LNCAP (cell line): Measurements from ENCODE around the gene SUSD1.

Experiments
- TF ChIP-seq, protein P1 (sequence below): fragments of 450-650 bp; IDR thresholded peaks from 2 replicates; pipeline ENCODE4 v1.5.1; 2017; ENCODE audit warnings: mild to moderate bottlenecking

SUSD1 gene

DNA sequence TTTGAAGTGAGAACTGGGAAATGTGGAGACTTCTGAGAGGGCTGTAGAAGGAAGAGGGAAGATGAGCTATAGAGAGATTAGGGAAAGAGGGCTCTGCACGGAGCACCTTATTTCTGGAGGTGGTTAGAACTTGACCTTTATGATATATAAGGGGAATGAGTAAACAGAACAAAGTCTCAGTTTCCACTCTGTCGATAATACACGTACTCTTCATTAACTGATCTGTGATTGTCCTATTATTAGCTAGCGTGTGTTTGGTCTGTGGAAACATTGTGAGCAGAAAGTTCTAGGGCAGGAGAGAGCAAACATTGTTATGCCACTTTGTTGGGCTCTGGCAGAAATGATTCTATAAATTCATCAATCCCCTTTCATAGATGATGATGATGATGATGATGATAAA, 159.9 kb downstream of the SUSD1 start:
- TF ChIP-seq, protein P1, sequence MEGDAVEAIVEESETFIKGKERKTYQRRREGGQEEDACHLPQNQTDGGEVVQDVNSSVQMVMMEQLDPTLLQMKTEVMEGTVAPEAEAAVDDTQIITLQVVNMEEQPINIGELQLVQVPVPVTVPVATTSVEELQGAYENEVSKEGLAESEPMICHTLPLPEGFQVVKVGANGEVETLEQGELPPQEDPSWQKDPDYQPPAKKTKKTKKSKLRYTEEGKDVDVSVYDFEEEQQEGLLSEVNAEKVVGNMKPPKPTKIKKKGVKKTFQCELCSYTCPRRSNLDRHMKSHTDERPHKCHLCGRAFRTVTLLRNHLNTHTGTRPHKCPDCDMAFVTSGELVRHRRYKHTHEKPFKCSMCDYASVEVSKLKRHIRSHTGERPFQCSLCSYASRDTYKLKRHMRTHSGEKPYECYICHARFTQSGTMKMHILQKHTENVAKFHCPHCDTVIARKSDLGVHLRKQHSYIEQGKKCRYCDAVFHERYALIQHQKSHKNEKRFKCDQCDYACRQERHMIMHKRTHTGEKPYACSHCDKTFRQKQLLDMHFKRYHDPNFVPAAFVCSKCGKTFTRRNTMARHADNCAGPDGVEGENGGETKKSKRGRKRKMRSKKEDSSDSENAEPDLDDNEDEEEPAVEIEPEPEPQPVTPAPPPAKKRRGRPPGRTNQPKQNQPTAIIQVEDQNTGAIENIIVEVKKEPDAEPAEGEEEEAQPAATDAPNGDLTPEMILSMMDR: no peak

DNA sequence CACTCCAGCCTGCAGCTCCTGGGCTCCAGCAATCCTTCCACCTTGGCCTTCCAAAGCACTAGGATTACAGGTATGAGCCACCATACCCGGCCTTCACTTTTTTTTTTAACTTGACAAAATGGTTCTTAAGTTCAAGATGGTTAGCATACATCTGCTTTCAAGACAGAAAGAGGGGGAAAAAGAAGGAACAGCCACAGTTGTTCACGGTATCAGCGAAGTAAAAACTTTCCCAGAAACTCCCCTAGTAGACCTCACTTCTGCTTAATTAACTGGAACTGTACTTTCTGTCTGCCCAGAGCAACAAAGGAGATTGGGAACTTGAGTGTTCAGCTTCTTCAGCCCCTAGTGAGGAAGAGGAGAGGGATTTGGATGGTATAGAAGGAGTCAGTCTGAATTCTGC, 161.8 kb downstream of the SUSD1 start:
- TF ChIP-seq, protein P1: no peak

- TF ChIP-seq, protein P1: no peak
Measured at GRCh38 chr9:112012026-112012902, 162.8 kb downstream of the SUSD1 start.

DNA sequence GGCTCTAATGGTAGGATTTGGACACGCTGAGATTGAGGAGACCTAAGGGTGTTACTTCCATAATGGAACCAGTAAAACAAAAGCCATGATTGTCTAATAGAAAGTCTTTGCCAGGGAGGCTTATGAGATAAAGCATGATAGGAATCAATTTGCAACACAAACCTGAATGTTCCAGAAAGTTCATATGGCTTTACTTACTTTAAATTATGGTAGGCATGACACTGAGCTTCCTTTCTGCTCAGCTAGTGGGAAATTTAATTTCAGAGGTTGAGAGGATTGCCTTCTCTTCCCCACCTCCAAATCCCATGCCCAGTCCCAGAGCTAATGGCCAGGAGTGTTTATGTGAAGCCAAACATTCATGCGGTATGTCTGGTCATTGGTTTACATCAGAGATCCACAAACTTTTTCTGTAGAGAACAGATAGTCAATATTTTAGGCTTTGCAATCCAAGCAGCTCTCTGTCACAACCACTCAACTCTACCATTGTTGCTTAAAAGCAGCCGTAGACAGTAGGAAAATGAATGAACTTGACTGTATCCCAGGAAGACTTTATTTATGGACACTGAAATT, 164.0 kb downstream of the SUSD1 start:
- TF ChIP-seq, protein P1: no peak

GRCh38 chr9:112010537-112010936, 164.6 kb downstream of the SUSD1 start:
- TF ChIP-seq, protein P1: no peak

- TF ChIP-seq, protein P1: no peak
Measured at GRCh38 chr9:112009656-112010055, 165.4 kb downstream of the SUSD1 start.

GRCh38 chr9:112007575-112008240, 167.4 kb downstream of the SUSD1 start:
- TF ChIP-seq, protein P1: no peak
